ENCODE results near the gene CCDC154.
A peak's percentile ranks its signal among the peaks of the same experiment; 100 is the strongest.

CCDC154 gene

DNA sequence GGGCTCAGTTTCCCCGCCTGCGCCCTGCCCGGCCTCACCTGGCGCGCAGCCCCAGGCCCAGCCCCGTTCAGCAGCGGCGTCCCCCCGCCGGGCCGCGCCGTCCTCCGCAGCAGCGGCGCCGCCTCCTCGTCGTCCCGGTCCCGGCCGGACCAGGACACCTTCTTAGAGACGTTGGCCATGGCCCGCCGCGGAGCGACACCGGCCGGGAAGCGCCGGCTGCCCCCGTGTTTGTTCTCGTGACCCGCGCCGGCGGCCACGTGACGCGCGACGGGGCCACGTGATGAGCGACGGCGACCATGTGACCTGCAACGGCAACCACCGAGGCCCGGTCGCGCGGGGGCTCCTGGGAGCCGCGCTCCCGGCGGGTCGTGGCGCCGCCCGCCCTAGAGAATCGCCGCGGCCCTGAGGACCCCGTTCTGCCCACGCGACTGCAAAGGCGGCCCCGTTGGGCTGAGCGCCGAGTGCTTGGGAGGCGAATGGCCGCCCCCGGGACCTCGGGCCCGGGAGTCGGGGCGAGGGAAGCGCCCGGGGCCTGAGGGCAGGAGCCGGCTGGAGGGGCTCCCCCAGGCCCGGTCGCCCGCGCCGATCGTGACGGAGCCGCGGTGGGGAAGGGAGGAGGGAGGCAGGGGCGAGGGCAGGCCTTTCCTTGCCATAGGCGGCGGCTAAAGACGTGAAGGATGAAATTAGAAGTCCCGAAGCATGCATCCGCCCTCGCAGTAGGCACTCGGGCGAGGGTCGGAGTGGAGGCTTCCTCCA lies 30.6 kb upstream of the CCDC154 start, which contains the start of gene CLCN7:
Gene CLCN7 (minus strand): TSS at position 233 of the 756 bp plus-strand sequence. CDS start 54 bp downstream, at position 179.
- Histone ChIP-seq H3K36me3 (peaks cover 0 to 7% (median 0%) of the 10 kb centered on the region in 3 donors), H3K27me3 (no peaks in the 10 kb centered on the region), H3K9me3 (no peaks in the 10 kb centered on the region), H3K27ac (peak within 1 kb of the TSS; percentile 85 to 88), H3K4me3 (peak within 1 kb of the TSS; percentile 79 to 95), H3K4me1 (peaks cover 0 to 33% (median 20%) of the 10 kb centered on the region in 4 donors)
- intact Hi-C loops (cut with DNase I; ENCODE audit: low total_unique reads) = loop anchor here (5.0 to 10.0 kb wide), 2 partner anchors 50 to 142 kb away; partner anchors contain the start of gene UQCC4
- TF ChIP-seq, protein P1, sequence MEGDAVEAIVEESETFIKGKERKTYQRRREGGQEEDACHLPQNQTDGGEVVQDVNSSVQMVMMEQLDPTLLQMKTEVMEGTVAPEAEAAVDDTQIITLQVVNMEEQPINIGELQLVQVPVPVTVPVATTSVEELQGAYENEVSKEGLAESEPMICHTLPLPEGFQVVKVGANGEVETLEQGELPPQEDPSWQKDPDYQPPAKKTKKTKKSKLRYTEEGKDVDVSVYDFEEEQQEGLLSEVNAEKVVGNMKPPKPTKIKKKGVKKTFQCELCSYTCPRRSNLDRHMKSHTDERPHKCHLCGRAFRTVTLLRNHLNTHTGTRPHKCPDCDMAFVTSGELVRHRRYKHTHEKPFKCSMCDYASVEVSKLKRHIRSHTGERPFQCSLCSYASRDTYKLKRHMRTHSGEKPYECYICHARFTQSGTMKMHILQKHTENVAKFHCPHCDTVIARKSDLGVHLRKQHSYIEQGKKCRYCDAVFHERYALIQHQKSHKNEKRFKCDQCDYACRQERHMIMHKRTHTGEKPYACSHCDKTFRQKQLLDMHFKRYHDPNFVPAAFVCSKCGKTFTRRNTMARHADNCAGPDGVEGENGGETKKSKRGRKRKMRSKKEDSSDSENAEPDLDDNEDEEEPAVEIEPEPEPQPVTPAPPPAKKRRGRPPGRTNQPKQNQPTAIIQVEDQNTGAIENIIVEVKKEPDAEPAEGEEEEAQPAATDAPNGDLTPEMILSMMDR (IDR thresholded peaks at IDR 0.05) = no peak
- peak; percentile 90 to 94 for DNase-seq

DNA sequence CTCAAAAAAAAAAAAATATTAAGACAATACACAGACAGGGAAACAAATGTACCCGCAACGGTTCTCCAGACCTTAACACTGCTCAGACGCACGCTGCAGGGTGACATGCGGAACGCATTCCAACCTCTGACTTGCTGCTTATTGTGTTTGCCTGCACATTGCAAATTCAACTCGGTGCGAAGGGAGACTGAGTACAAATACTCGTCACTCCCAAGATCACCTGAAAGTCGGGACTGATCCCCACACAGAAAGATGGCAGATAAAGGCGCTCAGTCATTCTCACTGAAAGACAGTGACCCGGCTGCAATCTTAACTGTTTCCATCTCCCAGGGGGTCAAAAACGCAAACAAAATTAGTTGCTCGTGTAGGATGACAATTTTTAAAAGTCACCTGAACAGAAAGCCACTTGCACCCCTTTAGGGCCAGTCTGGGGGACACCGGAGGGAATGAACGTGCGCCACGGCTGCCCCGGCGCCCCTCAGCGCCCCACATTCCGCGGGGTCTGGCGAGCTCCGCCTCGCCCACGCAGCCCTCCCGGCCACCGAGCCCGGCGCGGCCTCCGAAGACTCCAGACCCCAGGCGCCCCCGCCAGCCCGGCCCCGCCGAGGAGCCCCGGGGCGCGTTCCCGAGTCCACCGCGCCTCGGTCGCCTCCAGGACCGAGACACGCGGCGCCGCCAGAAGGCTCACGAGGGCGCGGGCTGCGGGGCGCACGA lies 29.9 kb upstream of the CCDC154 start:
- peaks cover 0 to 7% (median 0%) of the 10 kb centered on the region in 3 donors for H3K36me3 ChIP-seq
- intact Hi-C loops (cut with DNase I; ENCODE audit: low total_unique reads) = loop anchor here (10.0 kb wide), 1 partner anchor 49 kb away; the partner anchor contains the start of gene UQCC4
- DNase-seq = no peak
- no peaks in the 10 kb centered on the region for H3K27me3 ChIP-seq
- H3K4me1 ChIP-seq = peaks cover 0 to 33% (median 20%) of the 10 kb centered on the region in 4 donors
- TF ChIP-seq, protein P1 (IDR thresholded peaks at IDR 0.05) = no peak
- peak overlapping the region; percentile 79 to 95 for H3K4me3 ChIP-seq
- H3K27ac ChIP-seq = peak overlapping the region; percentile 85 to 88
- no peaks in the 10 kb centered on the region for H3K9me3 ChIP-seq

DNA sequence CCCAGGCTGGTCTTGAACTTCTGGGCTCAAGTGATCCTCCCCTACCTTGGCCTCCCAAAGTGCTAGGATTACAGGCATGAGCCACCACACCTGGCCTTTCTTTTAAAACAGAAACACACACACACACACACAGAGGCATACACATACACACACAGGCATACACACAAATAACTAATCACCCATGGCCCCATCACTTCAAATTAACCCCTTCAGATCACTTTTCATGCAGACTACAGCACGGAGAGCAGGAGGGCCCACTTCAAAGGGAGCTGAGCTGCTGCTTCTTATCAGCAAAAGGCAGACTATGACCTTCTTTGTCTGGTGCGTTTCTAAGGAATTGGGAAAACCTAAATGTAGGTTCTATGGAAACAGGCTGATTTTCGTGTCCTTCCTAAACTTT lies 28.6 kb upstream of the CCDC154 start:
- DNase-seq = no peak
- Histone ChIP-seq H3K36me3 (peaks cover 0 to 7% (median 0%) of the 10 kb centered on the region in 3 donors), H3K27ac (no peak overlapping the region), H3K4me1 (peaks cover 0 to 33% (median 20%) of the 10 kb centered on the region in 4 donors), H3K4me3 (no peak overlapping the region), H3K27me3 (no peaks in the 10 kb centered on the region), H3K9me3 (no peaks in the 10 kb centered on the region)
- TF ChIP-seq, protein P1 (IDR thresholded peaks at IDR 0.05) = no peak
- intact Hi-C loops (cut with DNase I; ENCODE audit: low total_unique reads) = loop anchor here (10.0 kb wide), 1 partner anchor 48 kb away; the partner anchor contains the start of gene UQCC4

GRCh38 chr16:1471569-1472194 lies 27.3 kb upstream of the CCDC154 start:
- no peak for DNase-seq
- Histone ChIP-seq H3K27ac (no peak overlapping the region), H3K27me3 (no peaks in the 10 kb centered on the region), H3K4me3 (no peak overlapping the region), H3K4me1 (peaks cover 0 to 33% (median 20%) of the 10 kb centered on the region in 4 donors), H3K9me3 (no peaks in the 10 kb centered on the region), H3K36me3 (peaks cover 0 to 7% (median 0%) of the 10 kb centered on the region in 3 donors)
- intact Hi-C loops (cut with DNase I; ENCODE audit: low total_unique reads) = loop anchor here (10.0 kb wide), 1 partner anchor 47 kb away; the partner anchor contains the start of gene UQCC4
- TF ChIP-seq, protein P1 (IDR thresholded peaks at IDR 0.05) = no peak
